ENCODE results near the gene TOM1L2.

DNA sequence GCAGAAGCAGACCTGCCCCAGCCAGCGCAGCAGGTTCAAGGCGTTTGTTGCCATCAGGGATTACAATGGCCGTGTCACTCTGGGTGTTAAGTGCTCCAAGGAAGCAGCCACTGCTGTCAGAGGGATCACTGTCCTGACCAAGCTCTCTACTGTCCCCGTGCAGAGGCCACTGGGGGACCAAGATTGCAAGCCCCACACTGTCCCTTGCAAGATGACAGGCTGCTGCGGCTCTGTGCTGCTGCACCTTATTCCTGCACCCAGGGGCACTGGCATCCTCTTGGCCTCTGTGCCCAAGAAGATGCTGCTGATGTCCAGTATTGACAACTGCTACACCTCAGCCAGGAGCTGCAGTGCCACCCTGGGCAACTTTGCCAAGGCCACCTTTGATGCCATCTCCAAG is 39.1 kb upstream of the TOM1L2 start:
- TF ChIP-seq POLR2AphosphoS5 (IDR thresholded peaks at IDR 0.05; ENCODE audit: insufficient read depth in 1 of 2, low read depth in 1 of 2) (no peak), CTCF (IDR thresholded peaks at IDR 0.05) (no peak), POLR2A (IDR thresholded peaks at IDR 0.05) (no peak)
